Inferior parietal cortex (tissue), 1 donor: Measurements from ENCODE around the gene SLC35B2.

Source experiments
- DNase-seq: peaks from one replicate; pipeline ENCODE4 v3.0.0-alpha.2; 2016; ENCODE audit errors: extremely low spot score

The SLC35B2 gene

GRCh38 chr6:44267252-44267651 lies 9.9 kb upstream of the SLC35B2 start:
- DNase-seq = no peak

- DNase-seq = no peak
Measured at GRCh38 chr6:44266347-44266746, 9.0 kb upstream of the SLC35B2 start.

GRCh38 chr6:44265722-44266233 lies 8.4 kb upstream of the SLC35B2 start:
- DNase-seq = no peak

- peak; percentile 69 for DNase-seq
Measured at GRCh38 chr6:44265007-44265721, 7.8 kb upstream of the SLC35B2 start, which contains the start of gene NFKBIE. TSS of gene NFKBIE (minus strand) at chr6:44265551. CDS start at chr6:44265346, 205 bp downstream.

DNA sequence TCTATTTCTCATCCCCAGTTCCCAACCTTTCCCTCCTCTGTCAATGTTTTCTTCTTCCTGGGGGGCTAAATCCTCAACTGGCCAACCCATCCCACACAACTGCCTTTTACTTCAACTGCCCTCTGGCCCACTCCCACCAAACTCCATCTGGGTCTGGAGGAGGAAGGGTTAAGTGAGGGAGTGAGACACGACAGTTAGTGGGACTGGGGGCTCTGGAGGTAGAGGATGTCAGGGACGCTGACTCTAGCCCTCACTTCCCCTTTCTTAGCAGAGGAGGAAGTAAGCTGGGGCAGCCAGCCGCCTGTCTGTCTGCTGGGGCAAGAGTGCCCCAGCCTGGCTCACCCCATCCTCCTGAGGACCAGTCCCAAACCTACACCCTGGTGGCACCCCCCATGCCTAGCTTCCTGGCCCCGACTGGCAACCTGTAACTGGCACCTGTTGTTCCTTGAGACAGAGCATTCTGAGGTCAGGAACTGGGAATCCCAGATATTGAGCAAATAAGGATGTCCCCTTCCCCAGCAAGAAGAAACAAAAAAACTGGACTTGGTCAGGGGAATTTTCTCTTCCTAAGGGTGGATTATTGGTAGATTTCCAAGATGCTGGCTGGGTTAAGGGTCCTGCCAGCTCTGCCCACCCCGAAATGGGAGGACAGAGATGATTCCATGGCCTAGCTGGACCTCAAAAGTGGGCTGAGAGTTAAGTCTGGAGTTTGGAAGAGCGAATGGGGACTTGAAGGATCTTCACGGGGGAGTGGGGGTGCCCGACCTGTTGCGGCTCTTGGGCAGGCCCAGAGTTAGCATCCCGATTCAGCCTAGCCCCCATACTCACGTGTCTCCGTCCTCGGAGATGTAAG lies 7.1 kb upstream of the SLC35B2 start:
- DNase-seq = no peak

DNA sequence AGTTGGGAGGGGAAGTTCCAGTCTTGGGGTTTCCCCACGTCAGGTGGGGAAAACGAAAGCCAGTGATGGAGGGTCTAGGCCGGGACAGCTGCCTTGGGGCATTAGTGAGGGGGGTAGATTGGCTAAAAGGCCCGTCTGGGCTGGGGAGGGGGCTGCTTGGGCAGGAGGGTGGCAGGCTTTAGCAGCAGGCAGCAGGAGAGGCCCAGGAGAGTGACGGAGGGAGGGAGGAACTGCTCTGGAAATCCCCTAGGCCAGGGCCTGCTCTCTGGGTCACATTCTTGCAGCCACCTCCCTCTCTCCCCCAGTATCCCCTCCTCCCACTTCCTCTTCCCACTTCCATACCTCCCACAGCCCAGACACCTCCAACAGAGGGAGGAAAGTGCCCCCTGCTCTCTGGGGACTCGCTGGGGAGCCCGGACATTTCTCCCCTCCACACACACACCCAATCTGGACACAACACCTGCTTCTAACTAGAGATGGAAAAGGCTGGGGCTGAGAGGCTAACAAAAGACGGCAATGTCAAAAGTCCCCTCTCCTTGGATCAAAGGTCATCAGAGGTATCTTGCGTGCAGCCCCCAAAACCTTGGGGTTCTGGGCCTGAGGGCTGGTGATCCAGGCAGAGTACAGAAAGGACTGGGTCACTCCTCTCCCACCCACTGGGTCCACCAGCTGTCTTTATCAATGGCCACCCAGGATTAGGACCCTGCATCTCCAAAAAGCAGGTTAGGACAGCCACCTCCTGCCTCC lies 6.2 kb upstream of the SLC35B2 start:
- DNase-seq = no peak

DNA sequence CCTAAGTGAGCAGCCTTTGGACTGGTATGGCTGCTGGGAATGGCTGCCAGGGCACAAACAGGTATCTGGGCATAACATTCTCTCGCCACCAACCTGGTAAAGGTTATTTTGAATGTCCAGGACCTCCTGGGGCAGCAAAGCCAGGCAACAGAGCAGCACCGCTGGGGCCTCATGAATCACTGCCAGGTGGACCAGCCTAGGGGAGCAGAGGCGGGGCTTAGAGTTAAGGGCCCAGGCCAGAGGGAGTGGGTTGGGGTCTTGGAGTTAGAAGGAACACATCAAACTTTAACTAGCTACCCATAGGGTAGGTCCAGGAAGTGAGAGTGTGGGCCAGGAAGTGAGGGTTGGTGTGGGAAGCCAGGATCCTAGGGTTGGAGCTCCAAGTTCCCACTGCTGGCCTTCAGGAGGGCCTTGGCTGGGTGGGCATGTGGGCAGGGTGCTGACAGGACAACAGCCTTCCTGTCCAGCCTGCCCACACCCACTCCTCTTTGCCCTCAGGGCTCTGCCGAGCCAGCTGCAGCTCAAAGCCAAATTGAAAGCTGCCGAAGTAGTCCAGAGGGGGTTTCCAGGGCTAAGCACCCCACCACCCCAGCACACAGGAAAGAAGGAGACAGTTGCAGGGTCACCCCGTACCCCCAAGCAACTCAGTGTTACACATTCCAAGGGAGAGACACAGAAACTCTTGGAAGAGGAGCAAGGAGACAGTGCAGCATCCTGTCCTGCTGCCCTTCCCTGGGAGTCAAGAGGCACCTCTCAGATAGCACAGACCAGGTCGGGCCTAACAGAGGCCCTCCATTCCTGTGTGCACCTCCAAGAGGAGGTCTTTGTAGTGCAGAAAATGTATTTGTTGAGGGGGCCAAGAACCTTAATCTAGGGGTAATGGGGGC lies 5.4 kb upstream of the SLC35B2 start:
- DNase-seq = no peak

DNA sequence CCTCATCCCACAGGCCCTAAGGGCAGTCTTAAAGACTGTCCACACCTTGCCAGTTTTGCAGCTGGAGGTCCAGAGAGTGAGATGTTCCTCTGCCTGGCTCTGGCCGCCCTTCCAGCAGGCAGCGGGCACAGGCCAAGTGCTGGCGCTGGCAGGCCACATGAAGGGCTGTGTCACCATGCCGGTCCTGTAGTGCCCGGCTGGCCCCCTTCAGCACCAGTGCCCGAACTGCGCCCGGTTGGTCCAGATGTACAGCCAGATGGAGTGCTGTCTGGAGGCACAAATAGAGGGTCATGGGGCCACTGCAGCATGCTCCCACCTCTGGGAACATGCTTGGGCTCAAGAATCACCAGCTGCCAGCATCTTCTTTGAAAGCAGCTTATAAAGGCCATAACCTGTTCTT lies 4.3 kb upstream of the SLC35B2 start:
- DNase-seq = no peak

DNA sequence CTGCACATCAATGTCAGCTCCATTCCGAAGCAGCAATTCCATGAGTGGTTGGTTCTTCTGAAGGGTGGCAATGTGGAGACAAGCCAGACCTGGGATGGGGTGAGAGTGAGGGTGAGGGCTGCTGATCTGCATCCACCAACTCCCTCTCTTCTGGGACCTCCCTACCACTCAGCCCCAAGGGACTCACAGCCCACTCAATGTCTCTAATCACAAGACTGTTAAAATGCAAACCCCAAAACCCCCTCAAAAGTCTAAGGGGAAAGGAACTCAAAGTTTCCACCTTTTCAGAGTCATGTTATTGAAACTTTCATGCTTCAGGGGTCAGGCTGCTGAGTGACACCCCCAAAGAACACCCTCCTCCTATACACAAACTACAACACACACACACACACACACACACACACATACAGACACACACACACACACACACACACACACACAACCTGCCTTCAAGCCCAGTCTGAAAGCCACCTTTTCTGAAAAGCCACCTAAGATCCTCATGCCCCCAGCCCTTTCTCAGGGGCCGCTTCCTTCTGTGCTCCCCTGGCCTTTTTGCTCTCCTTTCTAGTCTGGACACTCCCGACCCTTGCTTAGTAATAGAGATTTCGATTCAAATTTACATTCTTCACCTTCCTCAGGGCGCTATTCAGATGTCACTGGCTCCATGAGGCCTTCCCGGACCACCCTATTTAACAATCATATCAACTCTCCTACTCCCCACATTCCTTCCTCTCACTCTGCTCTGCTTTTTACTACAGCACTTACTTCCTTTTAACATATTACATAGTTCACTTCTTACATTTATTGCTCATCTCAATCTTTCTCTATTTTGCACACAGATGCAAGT lies 3.3 kb upstream of the SLC35B2 start:
- no peak for DNase-seq

- no peak for DNase-seq
Measured at GRCh38 chr6:44260011-44260410, 2.7 kb upstream of the SLC35B2 start.

DNA sequence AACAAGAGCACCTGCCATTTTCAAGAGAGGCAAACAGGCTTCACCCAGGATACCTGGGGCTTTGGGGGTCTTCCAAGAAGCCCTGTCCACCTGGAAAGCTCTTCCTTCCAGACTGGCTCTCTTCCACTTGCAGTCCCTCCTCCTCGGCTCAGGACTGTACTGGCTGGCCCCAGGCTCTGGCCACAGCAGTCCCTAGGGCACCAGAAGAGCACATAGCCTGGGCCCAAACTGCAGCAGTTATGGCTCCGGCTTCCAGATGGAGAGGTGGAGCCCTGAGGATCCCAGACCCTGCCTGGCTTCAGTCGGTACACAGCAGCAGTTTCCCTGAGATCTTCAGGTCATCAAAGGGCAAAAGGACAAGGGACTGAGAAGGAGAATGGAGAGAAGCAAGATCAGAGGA lies 1.6 kb upstream of the SLC35B2 start:
- DNase-seq = no peak

GRCh38 chr6:44258325-44258863 lies 1.1 kb upstream of the SLC35B2 start:
- no peak for DNase-seq

GRCh38 chr6:44257753-44258324 lies 511 bp upstream of the SLC35B2 start:
- DNase-seq = no peak

GRCh38 chr6:44256775-44257024 lies 628 bp downstream of the SLC35B2 start:
- no peak for DNase-seq

GRCh38 chr6:44255871-44256774 lies 1.2 kb downstream of the SLC35B2 start:
- DNase-seq = no peak

DNA sequence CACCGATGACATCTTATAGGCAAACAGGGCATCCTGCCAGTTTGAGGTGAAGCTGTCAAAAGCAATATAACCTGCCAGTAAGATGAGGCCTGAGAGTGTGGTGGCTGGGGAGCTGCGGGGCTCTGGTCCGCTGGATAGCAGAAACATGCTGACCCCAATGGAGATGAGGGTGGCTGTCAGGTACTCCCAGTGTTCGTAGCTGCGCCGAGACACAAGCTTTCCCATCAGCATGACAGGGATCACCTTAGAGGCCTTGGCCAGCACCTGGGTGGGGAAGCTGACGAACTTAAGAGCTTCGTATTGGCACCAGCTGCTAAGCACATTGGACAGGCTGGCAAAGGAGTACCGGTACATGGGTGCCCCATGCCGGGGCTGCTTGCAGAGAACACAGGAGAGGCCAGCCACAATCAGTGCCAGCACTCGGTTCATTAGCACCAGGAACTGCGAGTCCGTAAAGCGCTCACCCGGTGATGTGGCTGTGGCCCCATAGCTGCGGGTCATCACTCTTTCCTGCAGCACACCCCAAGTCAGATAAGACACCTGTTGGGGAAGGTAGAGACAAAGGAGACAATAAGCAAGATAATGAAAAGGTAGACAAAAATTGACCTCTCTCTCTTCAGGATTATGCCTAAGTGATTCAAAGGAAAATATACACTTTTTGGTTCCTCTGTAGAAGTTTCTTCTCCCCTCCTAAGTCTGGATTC lies 2.1 kb downstream of the SLC35B2 start:
- DNase-seq = no peak

GRCh38 chr6:44254191-44255104 lies 2.9 kb downstream of the SLC35B2 start:
- no peak for DNase-seq
